Keratinocyte (primary cell): Measurements from ENCODE around the gene GINM1.

ENCODE experiments used
- EZH2 ChIP-seq: IDR thresholded peaks from one replicate; pipeline ENCODE4 v1.6.1; 2012; ENCODE audit warnings: inconsistent platforms, mild to moderate bottlenecking, low read length, moderate library complexity
- TF ChIP-seq, protein P1 (sequence below), 3 experiments: IDR thresholded peaks in 1 of 3; conservative IDR thresholded peaks in 1 of 3; optimal IDR thresholded peaks in 1 of 3; 2 replicates in 2 of 3; 3 replicates in 1 of 3; pipeline versions ENCODE3 to v1.5.1; 2011; ENCODE audit warnings: low read length in 3 of 3, mild to moderate bottlenecking in 3 of 3, moderate library complexity in 2 of 3, control low read depth in 1 of 3, inconsistent platforms in 1 of 3; ENCODE audit not compliant: insufficient read depth in 2 of 3; ENCODE audit errors: extremely low read depth in 1 of 3

- TF ChIP-seq, protein P1, sequence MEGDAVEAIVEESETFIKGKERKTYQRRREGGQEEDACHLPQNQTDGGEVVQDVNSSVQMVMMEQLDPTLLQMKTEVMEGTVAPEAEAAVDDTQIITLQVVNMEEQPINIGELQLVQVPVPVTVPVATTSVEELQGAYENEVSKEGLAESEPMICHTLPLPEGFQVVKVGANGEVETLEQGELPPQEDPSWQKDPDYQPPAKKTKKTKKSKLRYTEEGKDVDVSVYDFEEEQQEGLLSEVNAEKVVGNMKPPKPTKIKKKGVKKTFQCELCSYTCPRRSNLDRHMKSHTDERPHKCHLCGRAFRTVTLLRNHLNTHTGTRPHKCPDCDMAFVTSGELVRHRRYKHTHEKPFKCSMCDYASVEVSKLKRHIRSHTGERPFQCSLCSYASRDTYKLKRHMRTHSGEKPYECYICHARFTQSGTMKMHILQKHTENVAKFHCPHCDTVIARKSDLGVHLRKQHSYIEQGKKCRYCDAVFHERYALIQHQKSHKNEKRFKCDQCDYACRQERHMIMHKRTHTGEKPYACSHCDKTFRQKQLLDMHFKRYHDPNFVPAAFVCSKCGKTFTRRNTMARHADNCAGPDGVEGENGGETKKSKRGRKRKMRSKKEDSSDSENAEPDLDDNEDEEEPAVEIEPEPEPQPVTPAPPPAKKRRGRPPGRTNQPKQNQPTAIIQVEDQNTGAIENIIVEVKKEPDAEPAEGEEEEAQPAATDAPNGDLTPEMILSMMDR (optimal IDR thresholded peaks at IDR 0.05 in 1 of 3, IDR thresholded peaks at IDR 0.05 in 1 of 3, conservative IDR thresholded peaks at IDR 0.05 in 1 of 3; ENCODE audit: extremely low read depth in 1 of 3, insufficient read depth in 2 of 3, low read length in 3 of 3), result no peak
- TF ChIP-seq EZH2, result no peak
These were observed 48.2 kb downstream of the GINM1 start for GRCh38 chr6:149614337-149614736.
